HFFc6 (cell line): ENCODE data around the gene NSF. TPM values are rescaled to one million over a fixed set of nuclear protein-coding genes. Genes with fewer than 3 reads are reported as not detected.
"Not testable (repeated sequence)": the region's sequence is repeated elsewhere in the genome, so short reads cannot be mapped to it uniquely, and the experiment has no call there.

ENCODE experiments used
- DNase-seq: peaks from one replicate; pipeline ENCODE4 v3.0.0-alpha.2; 2018
- H3K27ac Mint-ChIP-seq: 2 replicates; pipeline ENCODE4 v1.8.0; 2020; ENCODE audit warnings: mild to moderate bottlenecking, mixed read lengths
- H3K27me3 Mint-ChIP-seq: 2 replicates; pipeline ENCODE4 v1.8.0; 2021; ENCODE audit warnings: mild to moderate bottlenecking, moderate library complexity, mixed read lengths; ENCODE audit not compliant: insufficient read depth
- H3K36me3 Mint-ChIP-seq: 2 replicates; pipeline ENCODE4 v1.8.0; 2021; ENCODE audit warnings: low read depth, mixed read lengths
- H3K4me1 Mint-ChIP-seq: 2 replicates; pipeline ENCODE4 v1.8.0; 2020; ENCODE audit warnings: low read depth, mixed read lengths
- H3K4me3 Mint-ChIP-seq: 2 replicates; pipeline ENCODE4 v1.8.0; 2020; ENCODE audit warnings: mild to moderate bottlenecking, moderate library complexity, mixed read lengths
- H3K9me3 Mint-ChIP-seq: 2 replicates; pipeline ENCODE4 v1.8.0; 2020; ENCODE audit warnings: mild to moderate bottlenecking, mixed read lengths
- CTCF ChIP-seq: fragments of 200-600 bp; sonication (generic); IDR thresholded peaks from 2 replicates; pipeline ENCODE4 v1.5.0; 2021; ENCODE audit warnings: antibody characterized with exemption, mild to moderate bottlenecking
- total RNA-seq, 6 experiments: library from RNA; stranded (reverse); fragmentation: NEBNext Ultra II Directional; extraction: Animal tissue kit (Norgen Biotek cat#: 25700); gene quantifications; 2 replicates in 1 of 6; 3 replicates in 5 of 6; pipeline ENCODE4 v1.2.3, GENCODE V29; 2021

NSF gene
- total RNA-seq, 6 experiments from 2014 or later, result 87.7 to 118 (median 113) TPM

- H3K27ac Mint-ChIP-seq, result no peak overlapping the region
- peaks cover 2% of the 10 kb centered on the region; the same call in 1 of the 2 replicates for H3K27me3 Mint-ChIP-seq
- no peak overlapping the region for H3K4me3 Mint-ChIP-seq
- no peaks in the 10 kb centered on the region for H3K9me3 Mint-ChIP-seq
- DNase-seq, result no peak
- peaks cover 73% of the 10 kb centered on the region for H3K4me1 Mint-ChIP-seq
- no peak for TF ChIP-seq CTCF
- peaks cover 20% of the 10 kb centered on the region for H3K36me3 Mint-ChIP-seq
Observed at GRCh38 chr17:46745376-46745775, 154.9 kb downstream of the NSF start.

GRCh38 chr17:46751425-46751824 is 161.0 kb downstream of the NSF start:
- Mint-ChIP-seq H3K36me3 (peaks cover 36% of the 10 kb centered on the region), H3K27ac (no peak overlapping the region), H3K9me3 (no peaks in the 10 kb centered on the region), H3K4me3 (no peak overlapping the region), H3K27me3 (no peaks in the 10 kb centered on the region), H3K4me1 (peaks cover 16% of the 10 kb centered on the region)
- no peak for TF ChIP-seq CTCF
- no peak for DNase-seq

GRCh38 chr17:46753776-46754175 is 163.3 kb downstream of the NSF start:
- Mint-ChIP-seq H3K27me3 (no peaks in the 10 kb centered on the region), H3K27ac (no peak overlapping the region), H3K4me3 (no peak overlapping the region), H3K4me1 (peaks cover 25% of the 10 kb centered on the region), H3K36me3 (peaks cover 31% of the 10 kb centered on the region), H3K9me3 (no peaks in the 10 kb centered on the region)
- no peak for TF ChIP-seq CTCF
- no peak for DNase-seq

GRCh38 chr17:46756081-46756735 is 165.7 kb downstream of the NSF start:
- H3K4me3 Mint-ChIP-seq, result no peak overlapping the region
- H3K27me3 Mint-ChIP-seq, result no peaks in the 10 kb centered on the region; the same call in none of the 2 replicates
- no peak for DNase-seq
- peaks cover 30% of the 10 kb centered on the region for H3K4me1 Mint-ChIP-seq
- H3K36me3 Mint-ChIP-seq, result peaks cover 42% of the 10 kb centered on the region
- H3K27ac Mint-ChIP-seq, result no peak overlapping the region; the same call in 1 of the 2 replicates
- no peak for TF ChIP-seq CTCF
- no peaks in the 10 kb centered on the region for H3K9me3 Mint-ChIP-seq

GRCh38 chr17:46756861-46757260 is 166.4 kb downstream of the NSF start:
- no peaks in the 10 kb centered on the region; the same call in none of the 2 replicates for H3K27me3 Mint-ChIP-seq
- no peak overlapping the region; the same call in 1 of the 2 replicates for H3K27ac Mint-ChIP-seq
- DNase-seq, result no peak
- peaks cover 30% of the 10 kb centered on the region for H3K4me1 Mint-ChIP-seq
- TF ChIP-seq CTCF, result no peak
- no peak overlapping the region for H3K4me3 Mint-ChIP-seq
- H3K36me3 Mint-ChIP-seq, result peaks cover 39% of the 10 kb centered on the region
- no peaks in the 10 kb centered on the region for H3K9me3 Mint-ChIP-seq

GRCh38 chr17:46757588-46757987 is 167.1 kb downstream of the NSF start:
- not testable (repeated sequence) for DNase-seq

More at GRCh38 chr17:46757588-46757987, 167.1 kb downstream of the NSF start:
- not testable (repeated sequence) for H3K27ac Mint-ChIP-seq, H3K4me3 Mint-ChIP-seq, H3K9me3 Mint-ChIP-seq, H3K27me3 Mint-ChIP-seq
- peaks cover 32% of the 10 kb centered on the region for H3K4me1 Mint-ChIP-seq
- peaks cover 35% of the 10 kb centered on the region for H3K36me3 Mint-ChIP-seq
